Neural cell (in vitro differentiated cells): ENCODE results near the gene B4GALT5.

Source experiments
- CTCF ChIP-seq: fragments of 450-650 bp; IDR thresholded peaks from 2 replicates; pipeline ENCODE4 v1.5.1; 2014; ENCODE audit warnings: antibody characterized with exemption, mild to moderate bottlenecking, moderate library complexity; ENCODE audit not compliant: poor library complexity, severe bottlenecking
- MXI1 ChIP-seq: fragments of 450-650 bp; conservative IDR thresholded peaks from 2 replicates; pipeline ENCODE4 v1.6.1; 2014; ENCODE audit warnings: antibody characterized with exemption, mild to moderate bottlenecking; ENCODE audit not compliant: poor library complexity, severe bottlenecking
- POLR2AphosphoS5 ChIP-seq: IDR thresholded peaks from 2 replicates; pipeline ENCODE4 v1.6.1; 2012
- REST ChIP-seq: IDR thresholded peaks from 2 replicates; pipeline ENCODE4 v1.6.1; 2012; ENCODE audit warnings: borderline replicate concordance
- SMC3 ChIP-seq: fragments of 450-650 bp; conservative IDR thresholded peaks from 2 replicates; pipeline ENCODE4 v1.6.1; 2014; ENCODE audit warnings: antibody characterized with exemption, mild to moderate bottlenecking, moderate library complexity; ENCODE audit not compliant: poor library complexity

GRCh38 chr20:49610691-49611538 is 102.8 kb downstream of the B4GALT5 start:
- TF ChIP-seq REST: no peak
- peak; percentile 99 for TF ChIP-seq CTCF
- peak; percentile 32 for TF ChIP-seq MXI1
- no peak for TF ChIP-seq POLR2AphosphoS5
- TF ChIP-seq SMC3: peak; percentile 96
